H9 (cell line): Measurements from ENCODE around the gene TENT5C. TPM values are rescaled to one million over a fixed set of nuclear protein-coding genes. Genes with fewer than 3 reads are reported as not detected.

Experiments
- DNase-seq: peaks from one replicate; pipeline ENCODE4 v3.0.0-alpha.2; 2017
- H2AFZ ChIP-seq: one replicate; pipeline ENCODE4 v1.6.1; 2013; ENCODE audit warnings: mild to moderate bottlenecking, low read length, control low read depth, moderate library complexity
- H2AK5ac ChIP-seq: 2 replicates; pipeline ENCODE4 v1.6.1; 2013; ENCODE audit warnings: low read length, control low read depth, mixed read lengths; ENCODE audit not compliant: insufficient read length
- H2BK120ac ChIP-seq: one replicate; pipeline ENCODE4 v1.6.1; 2013; ENCODE audit warnings: low read depth, mild to moderate bottlenecking, low read length, control low read depth, inconsistent platforms; ENCODE audit not compliant: poor library complexity, severe bottlenecking
- H2BK12ac ChIP-seq: 2 replicates; pipeline ENCODE4 v1.6.1; 2013; ENCODE audit warnings: low read length, control low read depth, mixed read lengths, low read depth; ENCODE audit not compliant: insufficient read length
- H2BK15ac ChIP-seq: 2 replicates; pipeline ENCODE4 v1.6.1; 2013; ENCODE audit warnings: low read depth, low read length, control low read depth
- H2BK20ac ChIP-seq: one replicate; pipeline ENCODE4 v1.6.1; 2013; ENCODE audit warnings: low read depth, mild to moderate bottlenecking, low read length, control low read depth, inconsistent platforms; ENCODE audit not compliant: poor library complexity, severe bottlenecking
- H2BK5ac ChIP-seq: 2 replicates; pipeline ENCODE4 v1.6.1; 2013; ENCODE audit warnings: low read length, control low read depth, mixed read lengths; ENCODE audit not compliant: insufficient read length
- H3K14ac ChIP-seq: 2 replicates; pipeline ENCODE4 v1.6.1; 2013; ENCODE audit warnings: low read length, control low read depth; ENCODE audit not compliant: insufficient read depth
- H3K18ac ChIP-seq: 2 replicates; pipeline ENCODE4 v1.6.1; 2013; ENCODE audit warnings: low read depth, mild to moderate bottlenecking, mixed read lengths, low read length, control low read depth; ENCODE audit not compliant: insufficient read length
- H3K23ac ChIP-seq: 2 replicates; pipeline ENCODE4 v1.6.1; 2013; ENCODE audit warnings: low read length, control low read depth, mixed read lengths, low read depth; ENCODE audit not compliant: insufficient read length
- H3K23me2 ChIP-seq: 2 replicates; pipeline ENCODE4 v1.6.1; 2013; ENCODE audit warnings: low read depth, mild to moderate bottlenecking, mixed read lengths, low read length, control low read depth; ENCODE audit not compliant: insufficient read length, poor library complexity, severe bottlenecking
- H3K27ac ChIP-seq: 2 replicates; pipeline ENCODE4 v1.5.1; 2013; ENCODE audit warnings: low read length, control low read depth, mixed read lengths, low read depth; ENCODE audit not compliant: insufficient read length
- H3K27me3 ChIP-seq: 2 replicates; pipeline ENCODE4 v1.6.1; 2013; ENCODE audit warnings: low read length, control low read depth, inconsistent platforms; ENCODE audit not compliant: insufficient read depth
- H3K4ac ChIP-seq: 2 replicates; pipeline ENCODE4 v1.6.1; 2013; ENCODE audit warnings: low read depth, mild to moderate bottlenecking, control low read depth, inconsistent platforms, low read length, moderate library complexity
- H3K4me1 ChIP-seq: 2 replicates; pipeline ENCODE4 v1.6.1; 2013; ENCODE audit warnings: low read length, control low read depth, inconsistent platforms; ENCODE audit not compliant: insufficient read depth
- H3K4me2 ChIP-seq: 2 replicates; pipeline ENCODE4 v1.6.1; 2013; ENCODE audit warnings: low read length, control low read depth, mixed read lengths; ENCODE audit not compliant: insufficient read length, insufficient read depth
- H3K56ac ChIP-seq: 2 replicates; pipeline ENCODE4 v1.6.1; 2013; ENCODE audit warnings: low read depth, mild to moderate bottlenecking, mixed read lengths, low read length, control low read depth; ENCODE audit not compliant: insufficient read length
- H3K79me1 ChIP-seq: 2 replicates; pipeline ENCODE4 v1.6.1; 2013; ENCODE audit warnings: low read depth, mild to moderate bottlenecking, moderate library complexity, low read length, control low read depth, inconsistent platforms; ENCODE audit not compliant: insufficient read depth, poor library complexity, severe bottlenecking
- H3K79me2 ChIP-seq: 2 replicates; pipeline ENCODE4 v1.6.1; 2013; ENCODE audit warnings: low read length, control low read depth, inconsistent platforms; ENCODE audit not compliant: insufficient read depth
- H3K9ac ChIP-seq: 2 replicates; pipeline ENCODE4 v1.6.1; 2013; ENCODE audit warnings: low read length, control low read depth, mixed read lengths; ENCODE audit not compliant: insufficient read length; ENCODE audit errors: extremely low read depth
- H3K9me3 ChIP-seq: one replicate; pipeline ENCODE4 v1.6.1; 2013; ENCODE audit warnings: low read depth, low read length, inconsistent platforms; ENCODE audit not compliant: control insufficient read depth
- H3T11ph ChIP-seq: one replicate; pipeline ENCODE4 v1.6.1; 2013; ENCODE audit warnings: mild to moderate bottlenecking, low read length, control low read depth, inconsistent platforms
- H4K20me1 ChIP-seq: one replicate; pipeline ENCODE4 v1.6.1; 2013; ENCODE audit not compliant: control insufficient read depth, insufficient read length, insufficient read depth
- H4K5ac ChIP-seq: 2 replicates; pipeline ENCODE4 v1.6.1; 2013; ENCODE audit warnings: low read depth, mild to moderate bottlenecking, mixed read lengths, low read length, control low read depth; ENCODE audit not compliant: insufficient read length
- H4K8ac ChIP-seq: replicated peaks from 2 replicates; pipeline ENCODE4 v1.6.1; 2013; ENCODE audit warnings: low read length, control low read depth, mixed read lengths, low read depth; ENCODE audit not compliant: insufficient read length
- H4K91ac ChIP-seq: 2 replicates; pipeline ENCODE4 v1.6.1; 2013; ENCODE audit warnings: low read depth, mild to moderate bottlenecking, moderate library complexity, mixed read lengths, low read length, control low read depth; ENCODE audit not compliant: insufficient read length
- H3K27ac Mint-ChIP-seq, 3 experiments: 2 replicates in 2 of 3; 3 replicates in 1 of 3; pipeline ENCODE4 v1.8.0; 2020 to 2021; ENCODE audit warnings: mixed read lengths in 3 of 3, mild to moderate bottlenecking in 1 of 3, moderate library complexity in 1 of 3
- H3K27me3 Mint-ChIP-seq: 2 replicates; pipeline ENCODE4 v1.8.0; 2021; ENCODE audit warnings: low read depth, mild to moderate bottlenecking, moderate library complexity, mixed read lengths
- H3K36me3 Mint-ChIP-seq, 3 experiments: 2 replicates in 2 of 3; 3 replicates in 1 of 3; pipeline ENCODE4 v1.8.0; 2020 to 2021; ENCODE audit warnings: low read depth in 3 of 3, mixed read lengths in 3 of 3; ENCODE audit not compliant: insufficient read depth in 1 of 3
- H3K4me1 Mint-ChIP-seq, 2 experiments: 2 replicates each; pipeline ENCODE4 v1.8.0; 2020; ENCODE audit warnings: mixed read lengths in 2 of 2
- H3K4me3 Mint-ChIP-seq, 2 experiments: 2 replicates in 1 of 2; 3 replicates in 1 of 2; pipeline ENCODE4 v1.8.0; 2020 to 2021; ENCODE audit warnings: mild to moderate bottlenecking in 2 of 2, mixed read lengths in 2 of 2, moderate library complexity in 1 of 2
- H3K9me3 Mint-ChIP-seq, 2 experiments: 2 replicates in 1 of 2; 3 replicates in 1 of 2; pipeline ENCODE4 v1.8.0; 2020; ENCODE audit warnings: mild to moderate bottlenecking in 2 of 2, mixed read lengths in 2 of 2, moderate library complexity in 1 of 2
- WGBS: extraction: QIAGEN DNeasy Blood & Tissue Kit; methylation state at CpG from one replicate; pipeline ENCODE4 v1.1.7; 2013; ENCODE audit warnings: missing lambda C conversion rate, low lambda C conversion rate, mixed read lengths; ENCODE audit not compliant: insufficient read length; ENCODE audit errors: extremely low coverage; 5-methylcytosine and 5-hydroxymethylcytosine counted together
- total RNA-seq: library from RNA; stranded (reverse); gene quantifications from 2 replicates; pipeline ENCODE4 v1.2.1, GENCODE V29; 2021
- TF ChIP-seq, protein P1 (sequence below): fragments of 200-600 bp; sonication (generic); conservative IDR thresholded peaks from 3 replicates; pipeline ENCODE4 v1.8.0; 2021; ENCODE audit warnings: antibody characterized with exemption, mild to moderate bottlenecking

The TENT5C gene
- total RNA-seq, 1 experiment from 2014 or later, result 0.37 TPM

DNA sequence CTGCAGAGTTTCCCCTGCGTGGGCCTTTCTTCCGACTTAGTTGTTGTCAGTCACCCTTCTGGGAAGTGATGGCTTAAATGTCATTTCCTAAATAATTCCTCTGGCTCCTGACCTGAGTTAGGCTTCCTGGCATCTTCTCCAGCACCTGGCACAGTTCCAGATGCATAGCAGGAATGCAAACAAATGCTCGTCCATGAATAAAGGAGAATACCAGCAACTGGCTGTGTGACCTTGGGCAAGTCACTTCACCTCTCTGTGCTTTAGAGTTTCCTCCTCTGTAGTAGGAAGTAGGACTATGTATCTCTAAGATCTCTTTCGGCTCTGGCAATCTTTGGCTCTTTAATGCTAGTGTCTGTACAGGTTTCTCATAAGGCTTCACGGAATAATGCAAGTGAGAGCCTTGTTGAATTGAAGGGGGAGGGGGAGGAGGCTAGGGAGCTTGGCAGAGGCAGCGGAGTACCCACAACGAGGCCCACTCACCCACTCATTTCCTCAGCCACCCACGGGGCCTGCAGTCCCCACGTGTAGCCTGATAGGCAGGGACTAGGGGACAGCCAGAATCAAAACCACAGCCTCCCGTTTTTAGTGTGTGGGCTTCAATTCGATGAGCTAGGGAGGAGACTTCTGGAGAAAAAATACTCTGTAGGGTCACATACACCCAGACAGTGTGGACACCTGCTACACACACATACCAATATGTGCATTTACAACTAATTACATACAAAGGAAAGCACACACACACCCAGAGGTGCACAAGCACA is 48.1 kb downstream of the TENT5C start:
- Mint-ChIP-seq H3K4me1 (peaks cover 32 to 39% of the 10 kb centered on the region in 2 experiments), H3K27ac (no peak overlapping the region; a peak in 1 of 7 replicates), H3K9me3 (peaks cover 0 to 4% of the 10 kb centered on the region in 2 experiments; a peak in 1 of 5 replicates), H3K27me3 (peaks cover 5% of the 10 kb centered on the region), H3K4me3 (no peak overlapping the region), H3K36me3 (peaks cover 0 to 4% (median 1%) of the 10 kb centered on the region in 3 experiments; a peak in 4 of 7 replicates)
- no peak overlapping the region for H2BK12ac ChIP-seq
- H3K23ac ChIP-seq, result no peak overlapping the region
- H3K9me3 ChIP-seq, result no peaks in the 10 kb centered on the region
- H2BK5ac ChIP-seq, result no peak overlapping the region
- H3K14ac ChIP-seq, result no peak overlapping the region
- no peaks in the 10 kb centered on the region for H4K20me1 ChIP-seq
- no peak overlapping the region for H3K9ac ChIP-seq
- no peak overlapping the region for H3K4ac ChIP-seq
- no peaks in the 10 kb centered on the region for H3K79me2 ChIP-seq
- no peaks in the 10 kb centered on the region for H3K23me2 ChIP-seq
- peaks cover 5% of the 10 kb centered on the region for H3K4me1 ChIP-seq
- H2BK20ac ChIP-seq, result no peak overlapping the region
- H3K79me1 ChIP-seq, result no peaks in the 10 kb centered on the region
- no peak overlapping the region for H2BK15ac ChIP-seq
- H4K8ac ChIP-seq, result no peak overlapping the region
- H2BK120ac ChIP-seq, result no peak overlapping the region
- H3K56ac ChIP-seq, result no peak overlapping the region
- H4K91ac ChIP-seq, result no peak overlapping the region
- no peaks in the 10 kb centered on the region for H3K27me3 ChIP-seq
- H2AK5ac ChIP-seq, result no peak overlapping the region
- TF ChIP-seq, protein P1, sequence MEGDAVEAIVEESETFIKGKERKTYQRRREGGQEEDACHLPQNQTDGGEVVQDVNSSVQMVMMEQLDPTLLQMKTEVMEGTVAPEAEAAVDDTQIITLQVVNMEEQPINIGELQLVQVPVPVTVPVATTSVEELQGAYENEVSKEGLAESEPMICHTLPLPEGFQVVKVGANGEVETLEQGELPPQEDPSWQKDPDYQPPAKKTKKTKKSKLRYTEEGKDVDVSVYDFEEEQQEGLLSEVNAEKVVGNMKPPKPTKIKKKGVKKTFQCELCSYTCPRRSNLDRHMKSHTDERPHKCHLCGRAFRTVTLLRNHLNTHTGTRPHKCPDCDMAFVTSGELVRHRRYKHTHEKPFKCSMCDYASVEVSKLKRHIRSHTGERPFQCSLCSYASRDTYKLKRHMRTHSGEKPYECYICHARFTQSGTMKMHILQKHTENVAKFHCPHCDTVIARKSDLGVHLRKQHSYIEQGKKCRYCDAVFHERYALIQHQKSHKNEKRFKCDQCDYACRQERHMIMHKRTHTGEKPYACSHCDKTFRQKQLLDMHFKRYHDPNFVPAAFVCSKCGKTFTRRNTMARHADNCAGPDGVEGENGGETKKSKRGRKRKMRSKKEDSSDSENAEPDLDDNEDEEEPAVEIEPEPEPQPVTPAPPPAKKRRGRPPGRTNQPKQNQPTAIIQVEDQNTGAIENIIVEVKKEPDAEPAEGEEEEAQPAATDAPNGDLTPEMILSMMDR, result no peak
- H2AFZ ChIP-seq, result no peak overlapping the region
- H3K18ac ChIP-seq, result no peak overlapping the region
- H3K27ac ChIP-seq, result no peak overlapping the region
- WGBS, result no CpG with 5 or more reads among the region's 11 CpGs
- no peak overlapping the region for H4K5ac ChIP-seq
- H3T11ph ChIP-seq, result no peak overlapping the region
- no peak overlapping the region for H3K4me2 ChIP-seq
- DNase-seq, result no peak
